ENCODE measurements around the gene SECISBP2L. TPM values are rescaled to one million over a fixed set of nuclear protein-coding genes. Genes with fewer than 3 reads are reported as not detected.

The SECISBP2L gene, protein sequence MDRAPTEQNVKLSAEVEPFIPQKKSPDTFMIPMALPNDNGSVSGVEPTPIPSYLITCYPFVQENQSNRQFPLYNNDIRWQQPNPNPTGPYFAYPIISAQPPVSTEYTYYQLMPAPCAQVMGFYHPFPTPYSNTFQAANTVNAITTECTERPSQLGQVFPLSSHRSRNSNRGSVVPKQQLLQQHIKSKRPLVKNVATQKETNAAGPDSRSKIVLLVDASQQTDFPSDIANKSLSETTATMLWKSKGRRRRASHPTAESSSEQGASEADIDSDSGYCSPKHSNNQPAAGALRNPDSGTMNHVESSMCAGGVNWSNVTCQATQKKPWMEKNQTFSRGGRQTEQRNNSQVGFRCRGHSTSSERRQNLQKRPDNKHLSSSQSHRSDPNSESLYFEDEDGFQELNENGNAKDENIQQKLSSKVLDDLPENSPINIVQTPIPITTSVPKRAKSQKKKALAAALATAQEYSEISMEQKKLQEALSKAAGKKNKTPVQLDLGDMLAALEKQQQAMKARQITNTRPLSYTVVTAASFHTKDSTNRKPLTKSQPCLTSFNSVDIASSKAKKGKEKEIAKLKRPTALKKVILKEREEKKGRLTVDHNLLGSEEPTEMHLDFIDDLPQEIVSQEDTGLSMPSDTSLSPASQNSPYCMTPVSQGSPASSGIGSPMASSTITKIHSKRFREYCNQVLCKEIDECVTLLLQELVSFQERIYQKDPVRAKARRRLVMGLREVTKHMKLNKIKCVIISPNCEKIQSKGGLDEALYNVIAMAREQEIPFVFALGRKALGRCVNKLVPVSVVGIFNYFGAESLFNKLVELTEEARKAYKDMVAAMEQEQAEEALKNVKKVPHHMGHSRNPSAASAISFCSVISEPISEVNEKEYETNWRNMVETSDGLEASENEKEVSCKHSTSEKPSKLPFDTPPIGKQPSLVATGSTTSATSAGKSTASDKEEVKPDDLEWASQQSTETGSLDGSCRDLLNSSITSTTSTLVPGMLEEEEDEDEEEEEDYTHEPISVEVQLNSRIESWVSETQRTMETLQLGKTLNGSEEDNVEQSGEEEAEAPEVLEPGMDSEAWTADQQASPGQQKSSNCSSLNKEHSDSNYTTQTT
- 119 TPM for total RNA-seq
- long read RNA-seq, full-length matches to known transcripts = 4 of 19 reads
- long read RNA-seq, partial matches to known transcripts = 7 of 19 reads
- long read RNA-seq, other reads (novel, unspliced or antisense) = 8 of 19 reads

DNA sequence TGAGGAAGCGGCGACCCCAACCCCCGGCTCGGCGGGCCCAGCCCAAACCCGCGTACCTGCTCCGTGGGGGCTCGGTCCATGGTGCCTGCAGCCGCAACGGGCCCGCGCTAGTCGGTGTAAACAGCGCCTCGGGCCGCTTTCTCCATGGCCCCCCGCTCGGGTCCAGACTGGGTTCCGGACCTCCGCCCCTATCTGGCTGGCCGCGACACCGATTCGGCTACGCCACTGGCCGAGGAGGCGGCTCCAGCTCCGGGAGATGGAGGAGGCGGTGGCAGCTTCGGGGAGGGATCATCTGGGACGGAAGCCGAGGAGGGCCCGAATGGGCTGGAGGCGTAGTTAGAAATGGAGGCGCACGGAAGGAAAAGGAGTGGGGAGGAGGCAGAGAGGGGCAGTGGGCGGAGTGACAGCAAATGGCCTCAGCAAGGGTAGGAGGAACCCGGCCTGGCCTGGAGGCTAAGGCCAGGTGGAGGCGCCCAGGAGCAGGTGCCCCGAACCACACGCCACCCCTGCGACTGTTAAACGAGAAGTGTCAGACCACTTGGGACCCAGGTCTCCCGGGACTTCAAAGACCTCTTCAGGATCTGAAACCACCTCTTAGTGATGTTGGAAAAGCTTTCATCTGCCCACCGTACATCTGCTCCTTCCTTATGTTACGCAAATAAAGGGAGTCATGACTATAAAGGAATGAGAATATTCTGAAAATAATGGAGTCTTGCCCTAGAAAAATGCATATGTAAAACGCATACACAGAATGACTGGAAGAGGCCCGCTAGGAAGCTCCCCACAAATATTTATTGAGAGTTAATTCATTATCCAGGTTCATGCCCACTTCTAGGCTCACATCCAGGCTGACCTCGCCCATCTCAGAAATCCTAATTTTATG is at the start of gene SECISBP2L:
Gene SECISBP2L, minus strand, starts transcription at position 227 of the 883 bp plus-strand sequence. Its CDS starts 147 bp downstream, at position 80.
- intact Hi-C loops (cut with DNase I) = no loop called here

DNA sequence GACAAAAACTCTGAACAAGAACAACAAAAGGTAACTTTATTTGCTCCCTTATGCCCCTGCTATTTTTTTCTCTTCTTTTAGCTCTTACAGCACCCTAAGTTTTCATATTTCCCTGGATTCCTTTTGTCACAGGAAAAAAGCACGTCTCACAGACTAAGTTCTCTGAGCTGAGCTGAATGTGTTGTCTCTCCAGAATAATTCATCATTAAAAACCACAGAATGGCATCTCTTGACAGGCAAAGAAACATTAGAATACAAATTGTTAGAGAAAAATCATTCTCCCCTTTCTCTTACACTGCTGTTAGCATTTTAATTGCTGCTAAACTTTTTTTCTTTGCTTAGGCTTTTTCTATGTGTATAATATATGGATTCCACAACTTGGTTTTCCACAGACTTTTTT is 48.7 kb upstream of the SECISBP2L start:
- no peak overlapping the region for H3K27ac ChIP-seq
- no peaks in the 10 kb centered on the region for H3K9me3 ChIP-seq
- ATAC-seq (no peak), DNase-seq (no peak)
- H3K27me3 ChIP-seq = no peaks in the 10 kb centered on the region
- intact Hi-C loops (cut with DNase I) = no loop called here
- H3K36me3 ChIP-seq = no peaks in the 10 kb centered on the region
- no peak overlapping the region for H3K4me3 ChIP-seq
- TF ChIP-seq, protein P1, sequence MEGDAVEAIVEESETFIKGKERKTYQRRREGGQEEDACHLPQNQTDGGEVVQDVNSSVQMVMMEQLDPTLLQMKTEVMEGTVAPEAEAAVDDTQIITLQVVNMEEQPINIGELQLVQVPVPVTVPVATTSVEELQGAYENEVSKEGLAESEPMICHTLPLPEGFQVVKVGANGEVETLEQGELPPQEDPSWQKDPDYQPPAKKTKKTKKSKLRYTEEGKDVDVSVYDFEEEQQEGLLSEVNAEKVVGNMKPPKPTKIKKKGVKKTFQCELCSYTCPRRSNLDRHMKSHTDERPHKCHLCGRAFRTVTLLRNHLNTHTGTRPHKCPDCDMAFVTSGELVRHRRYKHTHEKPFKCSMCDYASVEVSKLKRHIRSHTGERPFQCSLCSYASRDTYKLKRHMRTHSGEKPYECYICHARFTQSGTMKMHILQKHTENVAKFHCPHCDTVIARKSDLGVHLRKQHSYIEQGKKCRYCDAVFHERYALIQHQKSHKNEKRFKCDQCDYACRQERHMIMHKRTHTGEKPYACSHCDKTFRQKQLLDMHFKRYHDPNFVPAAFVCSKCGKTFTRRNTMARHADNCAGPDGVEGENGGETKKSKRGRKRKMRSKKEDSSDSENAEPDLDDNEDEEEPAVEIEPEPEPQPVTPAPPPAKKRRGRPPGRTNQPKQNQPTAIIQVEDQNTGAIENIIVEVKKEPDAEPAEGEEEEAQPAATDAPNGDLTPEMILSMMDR (IDR thresholded peaks at IDR 0.05) = no peak
- H3K4me1 ChIP-seq = no peaks in the 10 kb centered on the region

More for the DNA sequence above, at the start of gene SECISBP2L:
- peak within 1 kb of the TSS; percentile 97 for H3K4me3 ChIP-seq
- DNase-seq (peak; percentile 97), ATAC-seq (peak; percentile 99)
- TF ChIP-seq, protein P1 (IDR thresholded peaks at IDR 0.05) = peak; percentile 45
- peak within 1 kb of the TSS; percentile 94 for H3K27ac ChIP-seq
- peaks cover 31% of the 10 kb centered on the region for H3K4me1 ChIP-seq
- no peaks in the 10 kb centered on the region for H3K36me3 ChIP-seq
- no peaks in the 10 kb centered on the region for H3K9me3 ChIP-seq
- no peaks in the 10 kb centered on the region for H3K27me3 ChIP-seq

DNA sequence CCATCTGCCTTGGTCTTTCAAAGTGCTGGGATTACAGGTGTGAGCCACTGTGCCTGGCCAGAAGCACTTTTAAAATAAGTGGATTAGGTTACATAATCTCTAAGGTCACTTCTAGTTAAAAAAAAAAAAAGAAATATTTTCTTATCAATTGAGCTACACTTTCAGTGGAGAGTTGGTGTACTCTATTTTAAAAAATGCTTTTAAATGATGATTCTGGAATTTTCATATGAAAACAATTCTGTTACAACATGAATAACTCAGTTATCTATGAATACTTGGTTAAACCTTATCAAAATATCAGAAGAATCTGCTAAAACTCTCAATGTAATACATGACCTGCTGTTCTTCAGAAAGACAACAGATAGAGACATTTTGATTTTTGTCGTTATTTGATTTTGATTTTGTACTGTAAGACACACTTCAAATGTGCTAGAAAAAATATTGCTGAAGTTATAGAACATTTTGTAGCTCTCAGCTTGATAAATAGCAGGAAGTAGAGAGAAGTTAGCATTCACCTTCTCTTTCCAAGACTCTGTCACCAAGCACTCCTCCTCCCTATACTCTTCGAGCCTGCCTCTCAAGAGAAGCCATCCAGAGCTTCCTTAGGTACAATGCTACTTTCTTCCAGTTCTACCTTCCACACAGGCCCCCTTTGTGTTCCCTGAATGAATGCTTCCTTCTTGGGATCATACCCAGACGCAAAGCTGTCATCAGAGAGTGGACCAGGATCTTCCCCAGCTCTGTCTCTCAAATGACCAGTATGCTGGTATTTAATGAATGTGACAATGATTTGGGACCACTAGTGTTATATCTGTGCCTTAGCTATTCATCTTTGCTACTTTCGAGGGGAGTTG is 47.2 kb upstream of the SECISBP2L start:
- TF ChIP-seq, protein P1 (IDR thresholded peaks at IDR 0.05) = no peak
- ATAC-seq (peak; percentile 20), DNase-seq (no peak)
- no peaks in the 10 kb centered on the region for H3K4me1 ChIP-seq
- intact Hi-C loops (cut with DNase I) = no loop called here
- H3K27ac ChIP-seq = no peak overlapping the region
- H3K36me3 ChIP-seq = no peaks in the 10 kb centered on the region
- no peak overlapping the region for H3K4me3 ChIP-seq
- H3K9me3 ChIP-seq = no peaks in the 10 kb centered on the region
- no peaks in the 10 kb centered on the region for H3K27me3 ChIP-seq

DNA sequence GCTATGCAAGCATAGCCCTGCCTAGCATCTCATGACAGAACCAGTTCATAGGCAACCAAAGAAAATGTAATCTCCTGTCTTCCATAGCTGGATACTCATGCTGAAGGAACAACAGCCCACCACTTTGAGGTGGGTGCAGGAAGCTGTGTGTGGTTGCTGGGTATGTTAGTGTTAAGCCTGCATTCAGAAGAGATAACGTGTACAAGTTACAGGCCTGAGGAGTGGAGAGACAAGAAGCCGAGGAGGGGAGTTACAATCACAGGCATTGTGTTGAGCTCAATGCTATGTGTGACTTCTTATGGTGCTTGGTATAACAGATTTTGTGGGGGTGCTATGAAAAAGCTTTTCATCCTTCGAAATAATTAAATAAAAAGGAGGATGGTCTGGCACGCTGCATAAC is 42.8 kb upstream of the SECISBP2L start:
- no peak overlapping the region for H3K27ac ChIP-seq
- H3K27me3 ChIP-seq = no peaks in the 10 kb centered on the region
- ATAC-seq = no peak
- TF ChIP-seq, protein P1 (IDR thresholded peaks at IDR 0.05) = no peak
- H3K9me3 ChIP-seq = no peaks in the 10 kb centered on the region
- no peaks in the 10 kb centered on the region for H3K36me3 ChIP-seq
- H3K4me3 ChIP-seq = no peak overlapping the region
- no peak for DNase-seq
- H3K4me1 ChIP-seq = no peaks in the 10 kb centered on the region
- intact Hi-C loops (cut with DNase I) = no loop called here
